ENCODE results near the gene SUPV3L1.
A peak's percentile ranks its signal among the peaks of the same experiment; 100 is the strongest.

Gene SUPV3L1

GRCh38 chr10:69208761-69209160 lies 28.7 kb downstream of the SUPV3L1 start:
- no peak for DNase-seq

DNA sequence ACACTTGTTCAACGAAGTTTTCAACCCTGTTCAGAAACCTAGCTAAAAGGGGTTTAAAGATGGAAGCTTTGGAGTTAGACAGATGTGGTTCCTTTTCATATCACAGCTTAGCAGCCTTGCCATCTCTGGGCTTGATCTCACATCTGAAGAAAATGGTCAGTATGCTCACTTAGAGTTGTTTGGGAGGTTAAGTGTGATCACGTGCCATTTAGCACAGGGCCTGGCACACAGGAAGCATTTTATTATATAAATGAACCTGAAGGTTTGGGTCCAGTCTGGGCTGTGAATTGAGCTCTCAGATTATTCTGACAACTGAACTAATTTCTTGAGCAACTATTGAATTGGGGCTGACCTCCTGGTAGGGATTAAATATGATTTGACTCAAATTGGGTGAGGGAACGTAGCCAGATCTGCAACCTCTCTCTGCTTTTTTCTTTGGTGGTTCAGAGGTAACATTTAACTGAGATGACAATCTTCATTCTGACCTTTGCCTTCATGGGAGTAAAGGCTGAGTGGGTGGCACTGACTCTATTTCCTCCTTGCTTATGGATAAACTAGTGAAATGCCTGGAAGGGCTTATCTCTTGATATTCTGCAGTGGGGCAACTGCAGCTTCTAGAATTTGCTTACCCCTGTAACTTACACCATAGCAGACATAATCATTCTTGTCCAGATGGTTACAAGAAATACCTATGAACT lies 29.9 kb downstream of the SUPV3L1 start:
- DNase-seq: no peak

GRCh38 chr10:69211104-69211503 lies 31.1 kb downstream of the SUPV3L1 start:
- DNase-seq: no peak

DNA sequence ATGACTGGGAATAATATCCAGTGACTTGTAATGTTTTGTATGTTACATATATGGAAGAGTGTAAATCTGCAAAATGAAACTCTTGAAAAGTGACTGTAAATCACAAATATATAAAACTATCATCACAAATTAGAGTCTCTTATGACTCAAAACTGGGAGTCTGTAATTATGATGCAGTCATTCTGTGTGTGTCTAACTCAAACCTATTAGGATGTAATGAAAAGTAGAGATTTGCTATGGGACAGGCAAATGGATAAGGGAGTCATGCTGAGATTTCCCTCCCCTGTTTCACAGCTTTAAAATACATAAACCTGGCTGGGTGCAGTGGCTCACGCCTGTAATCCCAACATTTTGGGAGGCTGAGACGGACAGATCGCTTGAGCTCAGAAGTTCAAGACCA lies 31.5 kb downstream of the SUPV3L1 start:
- DNase-seq: no peak

DNA sequence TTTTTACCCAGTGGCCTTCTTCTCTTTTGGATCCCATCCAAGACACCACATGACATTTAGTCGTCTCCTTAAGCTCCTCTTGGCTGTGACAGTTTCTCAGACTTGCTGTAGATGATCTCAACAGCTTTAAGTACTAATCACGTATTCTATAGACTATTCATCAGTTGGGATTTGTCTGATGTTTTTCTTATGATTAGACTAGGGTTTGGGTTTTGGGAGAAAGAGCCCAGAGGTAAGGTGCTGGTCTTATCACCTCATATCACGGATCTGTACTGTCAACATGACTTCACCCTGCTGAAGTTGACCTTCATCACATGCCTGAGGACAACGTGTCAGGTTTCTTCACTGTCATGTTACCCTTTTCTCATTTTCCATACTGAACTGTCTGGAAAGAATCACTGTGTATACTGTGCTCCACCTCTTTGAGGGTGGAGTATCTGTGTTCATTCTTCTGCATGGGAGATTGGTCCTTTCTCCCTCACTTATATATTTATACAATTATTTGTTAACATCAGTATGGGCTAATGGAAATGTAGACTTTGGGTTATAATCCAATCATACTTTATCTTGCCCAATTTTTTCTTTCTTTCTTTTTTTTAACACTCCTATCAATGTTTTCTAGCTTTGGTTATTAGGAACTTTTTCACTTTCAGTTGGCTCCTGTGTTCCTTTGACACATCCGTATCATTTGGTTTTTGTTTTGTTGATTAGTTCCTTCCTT lies 33.7 kb downstream of the SUPV3L1 start:
- no peak for DNase-seq

DNA sequence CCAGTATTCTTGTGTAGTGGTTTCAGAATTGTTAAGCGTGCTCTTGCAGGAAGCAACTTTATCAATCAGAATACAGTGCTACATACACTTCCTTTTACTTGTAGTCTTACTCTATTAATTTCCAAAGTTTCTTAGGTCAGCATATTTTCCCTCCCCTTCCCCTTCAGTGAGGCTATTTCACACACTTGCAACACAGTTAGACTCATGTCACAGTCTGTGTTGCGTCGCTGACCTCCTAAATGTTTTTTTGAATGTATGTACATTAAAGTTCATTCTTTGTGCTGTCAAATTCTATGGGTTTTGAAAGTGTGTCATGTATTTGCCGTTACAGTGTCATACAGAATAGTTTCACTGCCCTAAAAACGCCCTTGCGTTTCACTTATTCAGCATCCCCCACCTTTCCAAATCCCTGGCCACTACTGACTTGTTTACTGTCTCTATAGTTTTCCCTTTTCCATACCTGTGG lies 34.7 kb downstream of the SUPV3L1 start:
- no peak for DNase-seq

DNA sequence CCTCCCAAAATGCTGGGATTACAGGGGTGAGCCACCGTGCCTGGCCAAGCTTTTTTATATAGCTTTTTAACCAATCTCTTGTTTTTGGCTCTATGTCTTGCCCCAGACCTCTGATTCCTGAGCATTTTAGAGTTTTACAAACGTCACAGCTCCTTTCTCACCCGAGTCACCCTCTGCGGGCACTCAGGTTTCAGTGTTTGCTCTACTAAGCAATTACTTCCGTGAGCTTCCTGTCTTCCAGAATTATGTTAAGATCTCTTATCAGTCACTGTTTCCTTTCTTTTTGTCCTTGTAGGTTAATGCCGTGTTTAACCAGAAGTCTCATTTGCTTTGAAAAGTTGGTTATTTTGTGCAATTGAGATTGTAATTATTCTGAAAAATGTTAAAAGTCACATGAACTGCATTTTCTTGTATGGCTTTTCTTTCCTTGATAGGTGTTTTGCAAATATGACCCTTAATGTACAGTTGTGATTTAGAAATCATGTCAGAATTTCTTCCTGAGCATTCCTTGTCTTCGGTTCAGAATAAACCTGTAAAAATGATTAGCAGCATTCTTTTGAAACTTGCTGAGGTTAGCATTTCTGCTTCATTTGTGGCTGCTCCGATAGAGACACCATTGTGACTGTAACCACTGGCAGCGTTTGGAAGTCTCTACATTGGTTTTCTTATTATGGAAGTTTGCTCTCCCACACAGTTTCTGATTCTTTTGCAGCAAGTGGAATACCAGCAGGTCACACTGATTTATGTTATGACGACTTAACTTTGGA lies 35.6 kb downstream of the SUPV3L1 start:
- no peak for DNase-seq

- DNase-seq: no peak
These were observed 36.6 kb downstream of the SUPV3L1 start for GRCh38 chr10:69216577-69217118.

DNA sequence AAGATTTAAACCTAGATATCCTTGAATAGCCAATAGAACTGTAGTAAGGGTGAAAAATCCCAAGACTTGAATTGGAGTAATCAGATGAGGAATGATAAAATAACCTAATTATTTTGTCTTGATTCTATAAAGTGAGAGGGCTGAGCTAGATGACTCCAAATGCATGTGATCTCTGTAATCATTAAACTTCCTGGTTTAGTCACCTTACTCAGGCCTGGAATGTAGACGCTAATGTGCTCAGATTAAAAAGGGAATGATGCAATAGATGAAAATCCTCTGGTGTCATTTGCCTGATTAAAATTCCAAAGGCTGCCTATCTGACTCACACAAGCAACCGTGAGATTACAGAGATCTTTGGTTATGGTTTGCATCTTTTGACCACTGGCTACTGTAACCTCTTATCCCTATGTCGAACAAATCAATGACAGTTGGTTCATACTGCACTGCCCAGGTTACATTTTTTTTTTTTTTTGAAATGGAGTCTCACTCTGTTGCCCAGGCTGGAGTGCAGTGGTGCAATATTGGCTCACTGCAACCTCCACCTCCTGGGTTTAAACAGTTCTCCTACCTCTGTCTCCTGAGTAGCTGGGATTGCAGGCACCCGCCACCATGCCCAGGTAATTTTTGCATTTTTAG lies 37.2 kb downstream of the SUPV3L1 start:
- DNase-seq: no peak

GRCh38 chr10:69218831-69219230 lies 38.8 kb downstream of the SUPV3L1 start:
- no peak for DNase-seq

- no peak for DNase-seq
These were observed 40.0 kb downstream of the SUPV3L1 start, which contains the start of gene HKDC1 for GRCh38 chr10:69220041-69220451. Gene HKDC1, plus strand, starts transcription at chr10:69220332. Its CDS starts 104 bp downstream, at chr10:69220436.

DNA sequence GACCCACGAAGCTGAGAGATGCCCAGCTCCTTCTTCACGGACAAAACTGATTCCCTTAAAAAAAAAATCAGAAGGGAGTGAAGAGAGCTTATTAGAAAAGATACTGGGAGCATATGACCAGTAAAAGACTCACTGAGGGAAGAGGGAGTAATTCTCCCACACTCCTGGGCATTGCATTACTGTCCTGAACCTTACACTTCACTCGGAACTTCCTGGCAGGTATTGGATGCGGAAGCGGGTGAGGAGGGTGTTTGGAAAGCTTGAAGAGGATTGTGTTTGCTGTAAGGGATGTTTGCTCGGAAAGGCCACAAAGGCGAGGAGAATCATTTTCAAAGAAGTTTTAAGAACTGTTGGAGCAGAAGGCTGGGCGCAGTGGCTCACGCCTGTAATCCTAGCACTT lies 40.5 kb downstream of the SUPV3L1 start:
- DNase-seq: no peak

DNA sequence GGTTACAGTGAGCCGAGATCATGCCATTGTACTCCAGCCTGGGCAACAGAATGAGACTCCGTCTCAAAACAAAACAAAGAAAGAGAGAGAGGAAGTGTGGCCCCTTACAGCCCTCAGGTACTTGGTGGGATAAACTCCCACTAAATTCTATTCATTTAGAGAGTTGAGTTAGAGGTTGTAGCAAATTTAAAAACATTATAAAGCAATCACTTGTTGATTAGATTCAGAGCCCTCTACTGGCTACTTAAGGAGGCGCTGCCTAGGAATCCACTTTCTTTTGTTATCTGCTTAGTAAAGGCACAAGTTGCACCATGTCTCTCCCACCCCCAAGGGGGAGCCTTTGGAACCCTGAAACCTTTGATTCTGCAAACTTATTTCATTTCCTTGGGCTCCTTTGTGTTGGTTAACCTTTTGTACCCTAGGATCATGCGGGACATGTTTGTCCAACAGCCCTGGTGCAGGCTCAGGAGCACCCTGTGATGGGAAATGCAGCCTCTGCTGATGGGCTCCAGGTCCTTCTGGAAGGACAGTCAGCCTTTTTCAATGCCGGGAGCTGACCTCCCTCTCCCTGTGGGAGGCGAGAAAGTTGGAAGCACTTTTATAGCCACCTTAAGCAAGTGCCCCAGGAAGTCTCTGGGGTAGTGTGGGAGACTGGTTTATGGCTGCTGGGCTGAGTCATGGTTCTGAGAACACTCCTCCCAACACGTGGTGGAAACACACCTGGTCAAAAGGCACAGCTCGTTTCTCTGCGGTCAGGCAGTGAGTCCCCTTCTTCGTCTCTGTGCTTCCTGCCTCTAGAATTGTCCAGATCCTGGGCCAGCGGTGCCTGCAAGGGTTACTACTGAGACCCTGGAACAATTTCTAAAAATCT lies 42.4 kb downstream of the SUPV3L1 start:
- DNase-seq: peak; percentile 8

GRCh38 chr10:69223028-69223342 lies 43.0 kb downstream of the SUPV3L1 start:
- DNase-seq: no peak

DNA sequence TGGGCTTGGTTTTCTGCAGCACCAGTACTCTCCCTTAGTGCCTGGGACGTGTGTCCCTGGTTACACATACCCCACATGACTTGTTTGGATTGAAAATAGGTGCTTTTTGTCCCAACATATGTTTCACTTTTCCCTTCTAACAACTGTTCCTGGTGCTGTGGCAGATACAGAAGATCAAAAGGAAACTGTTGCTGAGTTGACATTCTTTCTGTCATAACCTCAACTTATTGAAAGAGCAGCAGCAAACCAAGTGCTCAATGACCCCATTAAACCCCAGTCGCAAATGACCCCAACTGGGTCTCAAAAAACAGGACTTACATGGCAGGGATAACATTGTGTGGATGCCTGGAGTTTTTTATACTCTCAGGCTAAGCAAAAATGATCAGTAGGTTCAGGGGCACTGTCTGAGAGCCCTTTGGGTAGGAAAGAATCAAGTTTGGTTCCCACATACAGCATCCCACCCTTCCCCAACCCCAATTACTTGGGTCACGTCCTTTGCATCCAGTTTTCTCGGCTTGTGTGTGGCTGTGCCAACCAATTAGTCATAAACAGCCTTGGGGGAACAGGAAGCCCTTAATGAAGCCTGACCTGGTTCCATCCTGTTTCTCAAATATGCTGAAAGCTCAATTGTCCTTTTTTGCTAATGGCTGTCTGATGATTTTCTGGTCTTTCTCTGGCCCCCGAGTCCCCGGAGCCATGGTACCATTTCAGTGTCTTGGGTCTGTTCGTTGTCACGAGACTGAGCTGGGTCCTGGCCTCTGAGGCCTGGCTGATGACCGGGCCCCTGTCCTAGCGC lies 45.0 kb downstream of the SUPV3L1 start:
- DNase-seq: no peak

GRCh38 chr10:69225681-69226080 lies 45.6 kb downstream of the SUPV3L1 start:
- no peak for DNase-seq

GRCh38 chr10:69226919-69227450 lies 47.0 kb downstream of the SUPV3L1 start:
- DNase-seq: no peak

DNA sequence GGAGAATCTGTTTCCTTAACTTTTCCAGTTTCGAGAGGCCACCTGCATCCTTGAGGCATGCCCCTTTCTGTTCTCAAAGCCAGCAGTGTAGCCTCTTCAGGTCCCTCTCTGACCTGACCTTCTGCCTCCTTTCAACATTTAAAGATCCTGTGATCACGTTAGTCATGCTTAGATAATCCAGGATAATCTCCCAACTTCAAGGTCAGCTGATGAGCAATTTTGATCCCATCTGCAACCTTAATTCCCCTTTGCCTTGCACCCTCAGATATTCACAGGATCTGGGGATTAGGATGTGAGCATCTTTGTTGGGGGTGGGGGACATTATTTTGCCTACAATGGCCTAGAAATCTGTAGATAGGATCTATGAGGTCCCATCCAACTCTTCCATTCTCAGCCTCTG lies 48.1 kb downstream of the SUPV3L1 start:
- DNase-seq: no peak

- no peak for DNase-seq
These were observed 49.5 kb downstream of the SUPV3L1 start for GRCh38 chr10:69229616-69229916.

DNA sequence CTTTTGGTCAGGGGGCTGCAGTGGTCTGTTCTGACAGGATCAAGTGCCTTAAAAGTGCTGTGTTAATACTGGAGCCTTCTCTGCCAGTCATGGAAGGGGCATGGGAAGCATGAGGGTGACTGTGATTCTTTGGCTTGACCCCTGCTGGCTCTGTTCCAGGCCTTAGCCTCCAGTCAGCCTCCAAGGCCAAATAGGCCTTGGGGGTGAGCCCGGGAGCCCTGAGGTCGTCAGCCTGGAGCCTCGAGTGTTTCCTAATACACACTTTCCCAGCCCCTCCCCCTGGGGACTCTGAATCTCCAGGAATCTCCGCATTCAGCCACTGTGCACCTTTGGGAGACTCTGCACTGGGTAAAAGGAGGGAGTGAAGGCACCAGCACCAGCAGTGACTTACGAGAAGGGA lies 50.1 kb downstream of the SUPV3L1 start:
- DNase-seq: no peak

DNA sequence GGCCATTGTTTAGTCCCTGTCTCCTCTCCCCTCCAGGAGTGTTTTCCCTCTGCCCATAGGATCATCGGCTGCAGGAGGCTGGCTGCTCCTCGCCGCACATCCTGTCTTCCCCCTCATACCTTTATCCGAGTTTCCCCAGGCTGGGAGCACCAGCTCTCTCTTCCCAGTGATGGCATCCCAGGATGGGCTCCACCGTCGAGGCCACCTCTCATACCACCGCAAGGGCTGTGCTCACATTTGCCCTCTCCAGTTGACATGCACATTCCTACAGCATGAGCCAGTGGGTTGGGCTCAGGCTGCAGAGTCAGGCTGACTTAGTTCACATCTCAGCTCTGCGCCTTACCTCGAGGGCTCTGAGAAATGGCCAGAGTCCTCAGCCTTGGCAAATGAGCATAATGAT lies 52.2 kb downstream of the SUPV3L1 start:
- DNase-seq: no peak

Data from NCI-H2107 (cell line).